ENCODE measurements around the gene MCM3.

- TF ChIP-seq CTCF (IDR thresholded peaks at IDR 0.05; ENCODE audit: low read length), result no peak
- TF ChIP-seq EZH2 (IDR thresholded peaks at IDR 0.05; ENCODE audit: borderline replicate concordance, low read length), result no peak
Measured at GRCh38 chr6:52253494-52253893, 31.0 kb downstream of the MCM3 start.

Data from OCI-LY1 (cell line).